H1 (cell line): ENCODE data around the gene FCAMR. TPM values are rescaled to one million over a fixed set of nuclear protein-coding genes. Genes with fewer than 3 reads are reported as not detected.

Source experiments
- CTCF ChIA-PET: fragments of 300-600 bp; sonication (Branson Sonifier 250); formaldehyde crosslinking; loops from one replicate; lab custom pipeline; 2021; ENCODE audit not compliant: partially characterized antibody; lab: Charles Lee
- POLR2A ChIA-PET: fragments of 300-600 bp; sonication (Branson Sonifier 250); formaldehyde crosslinking; loops from one replicate; lab custom pipeline; 2021; ENCODE audit warnings: inconsistent platforms; ENCODE audit not compliant: partially characterized antibody; lab: Charles Lee
- DNase-seq, 2 experiments: peaks; one replicate each; pipeline versions ENCODE4 v3.0.0 to v3.0.0-alpha.2; 2010 to 2022; ENCODE audit warnings: low spot score in 2 of 2, low read depth in 1 of 2, mixed read lengths in 1 of 2
- FAIRE-seq: peaks from 2 replicates; lab custom pipeline; 2011; peaks lifted over from hg19 to GRCh38; lab: Jason Lieb, UNC
- H2AFZ ChIP-seq: 2 replicates; pipeline ENCODE4 v1.8.1; 2012; ENCODE audit warnings: low read length, inconsistent platforms
- H2AK5ac ChIP-seq: 2 replicates; pipeline ENCODE4 v1.6.1; 2013; ENCODE audit warnings: low read depth, low read length
- H2BK120ac ChIP-seq: replicated peaks from 2 replicates; pipeline ENCODE3; 2013; ENCODE audit warnings: low read depth, low read length, inconsistent platforms
- H2BK12ac ChIP-seq: 2 replicates; pipeline ENCODE4 v1.6.1; 2013; ENCODE audit warnings: low read depth, low read length
- H2BK15ac ChIP-seq: 2 replicates; pipeline ENCODE4 v1.6.1; 2013; ENCODE audit warnings: low read length
- H2BK20ac ChIP-seq: 2 replicates; pipeline ENCODE4 v1.6.1; 2013; ENCODE audit warnings: low read length
- H2BK5ac ChIP-seq: 2 replicates; pipeline ENCODE4 v1.6.1; 2013; ENCODE audit warnings: low read depth, low read length
- H3K14ac ChIP-seq: 2 replicates; pipeline ENCODE4 v1.6.1; 2013; ENCODE audit warnings: inconsistent platforms; ENCODE audit not compliant: insufficient read length
- H3K18ac ChIP-seq: 2 replicates; pipeline ENCODE4 v1.6.1; 2013; ENCODE audit warnings: low read length; ENCODE audit errors: extremely low read depth
- H3K23ac ChIP-seq: 2 replicates; pipeline ENCODE4 v1.6.1; 2013; ENCODE audit warnings: inconsistent platforms; ENCODE audit not compliant: insufficient read length
- H3K23me2 ChIP-seq: 2 replicates; pipeline ENCODE4 v1.6.1; 2013; ENCODE audit warnings: low read depth, low read length
- H3K27ac ChIP-seq: 2 replicates; pipeline ENCODE4 v1.6.1; 2011; ENCODE audit warnings: low read depth, low read length, inconsistent platforms
- H3K27me3 ChIP-seq, 4 experiments: replicated peaks in 1 of 4; 1 replicate in 1 of 4; 2 replicates in 3 of 4; pipeline versions ENCODE4 v1.6.1 to v1.8.1; 2011 to 2013; ENCODE audit warnings: low read length in 3 of 4, mild to moderate bottlenecking in 3 of 4, inconsistent platforms in 2 of 4, mixed read lengths in 2 of 4, moderate library complexity in 1 of 4; ENCODE audit not compliant: control insufficient read depth in 3 of 4, insufficient read depth in 3 of 4; ENCODE audit errors: extremely low read depth in 1 of 4
- H3K36me3 ChIP-seq, 4 experiments: 2 replicates each; pipeline versions ENCODE4 v1.6.1 to v1.8.1; 2011 to 2013; ENCODE audit warnings: mild to moderate bottlenecking in 4 of 4, low read length in 3 of 4, moderate library complexity in 2 of 4, control low read depth in 1 of 4, inconsistent platforms in 1 of 4; ENCODE audit not compliant: insufficient read depth in 4 of 4, control insufficient read depth in 2 of 4
- H3K4ac ChIP-seq: replicated peaks from 2 replicates; pipeline ENCODE3; 2013; ENCODE audit warnings: low read length, low read depth, mixed read lengths, inconsistent platforms; ENCODE audit not compliant: insufficient read length
- H3K4me1 ChIP-seq, 4 experiments: replicated peaks in 1 of 4; 1 replicate in 1 of 4; 2 replicates in 3 of 4; pipeline versions ENCODE4 v1.6.1 to v1.8.1; 2011 to 2013; ENCODE audit warnings: low read length in 3 of 4, inconsistent platforms in 2 of 4, mixed read lengths in 1 of 4; ENCODE audit not compliant: insufficient read depth in 4 of 4, control insufficient read depth in 3 of 4
- H3K4me2 ChIP-seq, 2 experiments: 2 replicates each; pipeline versions ENCODE4 v1.6.1 to v1.8.1; 2011 to 2013; ENCODE audit warnings: low read depth in 2 of 2, low read length in 2 of 2, control low read depth in 1 of 2, inconsistent platforms in 1 of 2, mild to moderate bottlenecking in 1 of 2; ENCODE audit not compliant: insufficient read depth in 1 of 2
- H3K4me3 ChIP-seq, 4 experiments: fragments of 200-600, 300-600 bp in 1 of 4; sonication (generic), shearing (Covaris generic), sonication (Bioruptor Twin) in 1 of 4; 2 replicates each; pipeline versions ENCODE4 v1.5.1 to v1.8.1; 2011 to 2016; ENCODE audit warnings: low read length in 4 of 4, low read depth in 3 of 4, control low read depth in 2 of 4, inconsistent platforms in 2 of 4, mild to moderate bottlenecking in 2 of 4, mixed read lengths in 1 of 4, moderate library complexity in 1 of 4; ENCODE audit not compliant: insufficient read depth in 2 of 4; ENCODE audit errors: extremely low read depth in 1 of 4
- H3K56ac ChIP-seq: replicated peaks from 2 replicates; pipeline ENCODE3; 2013; ENCODE audit warnings: low read depth, mild to moderate bottlenecking, mixed read lengths, low read length, inconsistent platforms; ENCODE audit not compliant: insufficient read length
- H3K79me1 ChIP-seq: 2 replicates; pipeline ENCODE4 v1.6.1; 2013; ENCODE audit warnings: low read depth, low read length, control low read depth
- H3K79me2 ChIP-seq, 2 experiments: 2 replicates each; pipeline versions ENCODE4 v1.6.1 to v1.8.1; 2012 to 2013; ENCODE audit warnings: low read length in 2 of 2, mild to moderate bottlenecking in 2 of 2, inconsistent platforms in 1 of 2; ENCODE audit not compliant: insufficient read depth in 2 of 2, control insufficient read depth in 1 of 2
- H3K9ac ChIP-seq, 4 experiments: replicated peaks in 1 of 4; 1 replicate in 1 of 4; 2 replicates in 3 of 4; pipeline versions ENCODE4 v1.6.1 to v1.8.1; 2011 to 2013; ENCODE audit warnings: low read depth in 3 of 4, low read length in 3 of 4, control low read depth in 2 of 4, mild to moderate bottlenecking in 2 of 4, moderate library complexity in 2 of 4, inconsistent platforms in 1 of 4; ENCODE audit errors: extremely low read depth in 1 of 4
- H3K9me3 ChIP-seq, 2 experiments: 2 replicates each; pipeline versions ENCODE4 v1.6.1 to v1.8.1; 2012 to 2013; ENCODE audit warnings: mild to moderate bottlenecking in 2 of 2, moderate library complexity in 2 of 2, control low read depth in 1 of 2, inconsistent platforms in 1 of 2, low read depth in 1 of 2, low read length in 1 of 2, mixed read lengths in 1 of 2; ENCODE audit not compliant: insufficient read depth in 2 of 2
- H4K20me1 ChIP-seq, 2 experiments: replicated peaks in 1 of 2; 2 replicates each; pipeline versions ENCODE3 to v1.8.1; 2011 to 2013; ENCODE audit warnings: inconsistent platforms in 2 of 2, low read length in 2 of 2, mild to moderate bottlenecking in 1 of 2; ENCODE audit not compliant: insufficient read depth in 2 of 2, control insufficient read depth in 1 of 2
- H4K5ac ChIP-seq: 2 replicates; pipeline ENCODE4 v1.6.1; 2013; ENCODE audit warnings: low read length, low read depth, mixed read lengths, inconsistent platforms; ENCODE audit not compliant: insufficient read length
- H4K8ac ChIP-seq: 2 replicates; pipeline ENCODE4 v1.8.0; 2013; ENCODE audit warnings: mild to moderate bottlenecking, moderate library complexity, low read length, inconsistent platforms; ENCODE audit not compliant: insufficient read depth; ENCODE audit errors: extremely low read depth
- H4K91ac ChIP-seq: replicated peaks from 2 replicates; pipeline ENCODE3; 2013; ENCODE audit warnings: low read length, mixed read lengths, inconsistent platforms; ENCODE audit not compliant: insufficient read length
- ATF3 ChIP-seq: IDR thresholded peaks from 2 replicates; pipeline ENCODE4 v1.6.1; 2011; ENCODE audit warnings: low read depth, mild to moderate bottlenecking, low read length; ENCODE audit not compliant: insufficient read depth
- KDM4A ChIP-seq: IDR thresholded peaks from one replicate; pipeline ENCODE4 v1.7.1; 2012; ENCODE audit warnings: low read depth, mild to moderate bottlenecking, moderate library complexity, low read length, inconsistent platforms; ENCODE audit not compliant: severe bottlenecking
- SIN3A ChIP-seq, 2 experiments: IDR thresholded peaks in 1 of 2; conservative IDR thresholded peaks in 1 of 2; 2 replicates each; pipeline ENCODE4 v1.6.1; 2011 to 2012; ENCODE audit warnings: low read length in 2 of 2, improper control_type of control experiment in 1 of 2, low read depth in 1 of 2, mild to moderate bottlenecking in 1 of 2
- SP2 ChIP-seq: IDR thresholded peaks from 2 replicates; pipeline ENCODE4 v1.6.1; 2012; ENCODE audit warnings: mild to moderate bottlenecking, low read length, inconsistent platforms
- WGBS, 2 experiments: shearing (Covaris generic) in 1 of 2; methylation state at CpG; one replicate each; pipeline versions ENCODE4 v1.1.6 to v1.1.7; 2013 to 2015; ENCODE audit warnings: low lambda C conversion rate in 2 of 2, mixed read lengths in 2 of 2, inconsistent platforms in 1 of 2, low coverage in 1 of 2, missing lambda C conversion rate in 1 of 2; ENCODE audit not compliant: insufficient replicate concordance in 2 of 2, insufficient coverage in 1 of 2, insufficient read length in 1 of 2; ENCODE audit errors: extremely low coverage in 1 of 2, missing lambda C conversion rate in 1 of 2; 5-methylcytosine and 5-hydroxymethylcytosine counted together
- polyA plus RNA-seq, 7 experiments: library from polyadenylated mRNA; depleted of rRNA in 3 of 7; stranded (reverse) in 5 of 7; unstranded in 2 of 7; fragments of >200 nt in 5 of 7; fragments of 200-250 nt in 2 of 7; gene quantifications; 1 replicate in 5 of 7; 2 replicates in 1 of 7; 4 replicates in 1 of 7; pipeline versions ENCODE4 v1.2.1 to v1.2.3, GENCODE V29; 2011 to 2013; ENCODE audit warnings: missing spikeins in 2 of 7, mixed read lengths in 2 of 7
- total RNA-seq: library from RNA; stranded (reverse); fragmentation: NEBNext Ultra II Directional; extraction: Animal tissue kit (Norgen Biotek cat#: 25700); gene quantifications from 2 replicates; pipeline ENCODE4 v1.2.1, GENCODE V29; 2021
- TF ChIP-seq, protein P1 (sequence below): IDR thresholded peaks from 2 replicates; pipeline ENCODE4 v1.6.1; 2012; ENCODE audit warnings: inconsistent platforms

Gene FCAMR
- total and polyA plus RNA-seq, 2 of the 8 experiments (the other 6 are each of a cell fraction or from before 2014, with no cell fraction given): not detected

DNA sequence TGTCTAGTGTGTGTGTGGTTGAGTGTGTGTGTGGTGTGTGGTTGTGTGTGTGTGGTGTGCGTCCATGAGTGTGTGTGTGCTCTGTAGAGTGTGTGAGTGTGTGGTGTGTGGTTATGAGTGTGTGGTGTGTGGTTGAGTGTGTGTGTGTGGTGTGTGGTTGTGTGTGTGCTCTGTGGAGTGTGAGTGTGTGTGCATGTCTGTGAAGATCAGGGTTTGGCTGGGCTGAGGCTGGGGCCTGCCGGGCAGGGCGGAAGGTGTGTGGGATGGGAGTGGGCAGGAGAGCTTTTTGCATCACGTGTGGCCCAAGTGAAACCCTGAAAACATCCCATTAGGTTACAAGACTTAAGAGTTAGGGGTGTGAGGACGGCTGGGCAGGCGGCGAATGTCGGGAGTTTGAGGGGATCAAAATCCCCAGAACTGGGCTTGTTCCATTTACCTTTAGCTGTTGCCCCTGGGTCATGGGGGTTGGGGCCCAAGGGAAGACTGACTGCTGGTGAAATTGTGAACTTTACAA, 45.6 kb downstream of the FCAMR start:
- no peaks in the 10 kb centered on the region for H3K79me2 ChIP-seq
- peak overlapping the region; percentile 94 for H3K56ac ChIP-seq
- no peaks in the 10 kb centered on the region for H3K4me1 ChIP-seq
- H2BK120ac ChIP-seq: no peak overlapping the region
- H4K8ac ChIP-seq: no peak overlapping the region
- H3K27me3 ChIP-seq: peaks cover 0 to 2% (median 0%) of the 10 kb centered on the region in 4 experiments; a peak in 1 of 7 replicates
- H3K4me3 ChIP-seq: no peak overlapping the region
- peak overlapping the region; percentile 90; the same call in 1 of the 2 replicates for H2BK15ac ChIP-seq
- H2BK12ac ChIP-seq: peak overlapping the region; percentile 53; the same call in 1 of the 2 replicates
- POLR2A ChIA-PET: interaction anchor here (0.9 to 1.0 kb wide), 2 partner anchors 12 to 48 kb away, joined by 3 read pairs; no protein-coding TSS in a partner anchor
- peaks cover 0 to 5% (median 0%) of the 10 kb centered on the region in 4 experiments; a peak in 1 of 8 replicates for H3K36me3 ChIP-seq
- H4K91ac ChIP-seq: peak overlapping the region; percentile 96
- no peak overlapping the region; a peak in 1 of 4 replicates for H3K4me2 ChIP-seq
- CTCF ChIA-PET: interaction anchor here (0.6 to 13.8 kb wide), 14 partner anchors 7 to 184 kb away, joined by 3 to 226 read pairs (median 4); partner anchors contain the start of genes FCMR, IL20 and PIGR
- no peaks in the 10 kb centered on the region; a peak in 1 of 4 replicates for H3K9me3 ChIP-seq
- TF ChIP-seq SIN3A (conservative IDR thresholded peaks at IDR 0.05 in 1 of 2, IDR thresholded peaks at IDR 0.05 in 1 of 2; ENCODE audit: low read depth in 1 of 2, low read length in 2 of 2) (no peak), ATF3 (no peak), SP2 (no peak), KDM4A (no peak)
- TF ChIP-seq, protein P1, sequence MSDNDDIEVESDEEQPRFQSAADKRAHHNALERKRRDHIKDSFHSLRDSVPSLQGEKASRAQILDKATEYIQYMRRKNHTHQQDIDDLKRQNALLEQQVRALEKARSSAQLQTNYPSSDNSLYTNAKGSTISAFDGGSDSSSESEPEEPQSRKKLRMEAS: no peak
- H3K4ac ChIP-seq: peak overlapping the region; percentile 63
- H3K23me2 ChIP-seq: peaks cover 12% of the 10 kb centered on the region
- H3K18ac ChIP-seq: no peak overlapping the region; the same call in 1 of the 2 replicates
- WGBS, 2 experiments: 91% methylated on average over 8 of the region's 8 CpGs; no CpG with 5 or more reads in 1 of the 2 experiments
- no peak overlapping the region for H2AFZ ChIP-seq
- H4K20me1 ChIP-seq: peaks cover 0 to 11% of the 10 kb centered on the region in 2 experiments
- H2BK5ac ChIP-seq: peak overlapping the region; percentile 11; the same call in 1 of the 2 replicates
- H3K23ac ChIP-seq: no peak overlapping the region
- no peak for FAIRE-seq
- H3K27ac ChIP-seq: no peak overlapping the region
- H2AK5ac ChIP-seq: peak overlapping the region; percentile 91
- no peak overlapping the region for H3K9ac ChIP-seq
- H3K79me1 ChIP-seq: 0 out of 2 replicates have a peak, but pooled peaks cover 2% of the 10 kb centered on the region
- H3K14ac ChIP-seq: no peak overlapping the region
- peak overlapping the region; percentile 3; the same call in 1 of the 2 replicates for H2BK20ac ChIP-seq
- no peak overlapping the region for H4K5ac ChIP-seq
- no peak for DNase-seq
